Hepatocyte (in vitro differentiated cells): Measurements from ENCODE around the gene SVBP. TPM values are rescaled to one million over a fixed set of nuclear protein-coding genes. Genes with fewer than 3 reads are reported as not detected.

Experiments
- DNase-seq: peaks from one replicate; pipeline ENCODE4 v3.0.0-alpha.2; 2016; ENCODE audit warnings: low spot score
- H2AFZ ChIP-seq: fragments of 200-600 bp; sonication (generic); 2 replicates; pipeline ENCODE4 v1.6.0; 2016; ENCODE audit warnings: antibody characterized with exemption, mild to moderate bottlenecking
- H3K27ac ChIP-seq: fragments of 200-600 bp; sonication (generic); 2 replicates; pipeline ENCODE4 v1.5.1; 2016; ENCODE audit warnings: mild to moderate bottlenecking
- H3K27me3 ChIP-seq: fragments of 200-600 bp; sonication (generic); 2 replicates; pipeline ENCODE4 v1.6.1; 2016
- H3K36me3 ChIP-seq: fragments of 200-600 bp; sonication (generic); replicated peaks from 2 replicates; pipeline ENCODE4 v1.5.1; 2016; ENCODE audit warnings: low read depth; ENCODE audit not compliant: insufficient read depth
- H3K4me1 ChIP-seq: fragments of 200-600 bp; sonication (generic); 2 replicates; pipeline ENCODE4 v1.5.1; 2016; ENCODE audit warnings: mild to moderate bottlenecking, moderate library complexity; ENCODE audit not compliant: insufficient read depth
- H3K4me2 ChIP-seq: fragments of 200-600 bp; sonication (generic); 2 replicates; pipeline ENCODE4 v1.6.0; 2016
- H3K4me3 ChIP-seq: fragments of 200-600 bp; sonication (generic); 2 replicates; pipeline ENCODE4 v1.5.1; 2016; ENCODE audit warnings: mild to moderate bottlenecking
- H3K79me2 ChIP-seq: fragments of 200-600 bp; sonication (generic); 2 replicates; pipeline ENCODE4 v1.6.0; 2017; ENCODE audit warnings: mild to moderate bottlenecking
- H3K9me2 ChIP-seq: fragments of 200-600 bp; sonication (generic); replicated peaks from 2 replicates; pipeline ENCODE4 v1.6.0; 2017; ENCODE audit warnings: mild to moderate bottlenecking; ENCODE audit not compliant: insufficient read depth
- H3K9me3 ChIP-seq: fragments of 200-600 bp; sonication (generic); 2 replicates; pipeline ENCODE4 v1.5.1; 2016; ENCODE audit warnings: low read depth, mild to moderate bottlenecking
- H4K20me1 ChIP-seq: fragments of 200-600 bp; sonication (generic); 2 replicates; pipeline ENCODE4 v1.6.0; 2016; ENCODE audit warnings: mild to moderate bottlenecking; ENCODE audit not compliant: insufficient read depth, poor library complexity, severe bottlenecking
- CTCF ChIP-seq: fragments of 200-600 bp; sonication (generic); IDR thresholded peaks from 2 replicates; pipeline ENCODE4 v1.5.1; 2016; ENCODE audit warnings: antibody characterized with exemption, mild to moderate bottlenecking; ENCODE audit not compliant: poor library complexity
- EZH2 ChIP-seq: fragments of 200-600 bp; sonication (generic); IDR thresholded peaks from 2 replicates; pipeline ENCODE4 v1.6.1; 2016; ENCODE audit warnings: antibody characterized with exemption, mild to moderate bottlenecking, borderline replicate concordance
- EZH2phosphoT487 ChIP-seq: fragments of 200-600 bp; sonication (generic); IDR thresholded peaks from one replicate; pipeline ENCODE4 v1.6.1; 2018; ENCODE audit warnings: antibody characterized with exemption, mild to moderate bottlenecking, low read depth, moderate library complexity; ENCODE audit not compliant: unreplicated experiment, severe bottlenecking
- WGBS: methylation state at CpG from one replicate; pipeline ENCODE4 v1.1.6; 2016; ENCODE audit warnings: low lambda C conversion rate; ENCODE audit errors: missing lambda C conversion rate; 5-methylcytosine and 5-hydroxymethylcytosine counted together
- polyA plus RNA-seq: library from polyadenylated mRNA; unstranded; fragments of >200 nt; fragmentation: Nextera tagmentation; extraction: Ambion mirVana; gene quantifications from 2 replicates; pipeline ENCODE4 v1.2.1, GENCODE V29; 2016
- total RNA-seq: library from RNA; depleted of rRNA; stranded (reverse); fragments of >200 nt; gene quantifications from 2 replicates; pipeline ENCODE4 v1.2.3, GENCODE V29; 2014

SVBP gene
- total and polyA plus RNA-seq, 2 experiments from 2014 or later, result 49.6 to 56.8 TPM

GRCh38 chr1:42844592-42845140 is 27.5 kb upstream of the SVBP start:
- WGBS, result 95% methylated on average over 4 of the region's 4 CpGs
- Histone ChIP-seq H3K27me3 (no peaks in the 10 kb centered on the region), H2AFZ (no peak overlapping the region), H3K27ac (no peak overlapping the region), H4K20me1 (no peaks in the 10 kb centered on the region), H3K9me2 (no peaks in the 10 kb centered on the region), H3K79me2 (peaks cover 15% of the 10 kb centered on the region), H3K4me3 (no peak overlapping the region), H3K4me2 (no peak overlapping the region), H3K9me3 (no peaks in the 10 kb centered on the region), H3K36me3 (no peaks in the 10 kb centered on the region), H3K4me1 (peaks cover 4% of the 10 kb centered on the region)
- DNase-seq, result no peak
- TF ChIP-seq EZH2, result no peak
- no peak for TF ChIP-seq EZH2phosphoT487
- no peak for TF ChIP-seq CTCF

GRCh38 chr1:42841440-42842147 is 24.4 kb upstream of the SVBP start:
- DNase-seq, result no peak
- no peaks in the 10 kb centered on the region for H3K27me3 ChIP-seq
- no peaks in the 10 kb centered on the region for H3K9me3 ChIP-seq
- no peak for TF ChIP-seq CTCF
- no peak for TF ChIP-seq EZH2
- TF ChIP-seq EZH2phosphoT487, result no peak
- H3K9me2 ChIP-seq, result no peaks in the 10 kb centered on the region
- 98% methylated on average over 2 of the region's 2 CpGs for WGBS
- H3K79me2 ChIP-seq, result peaks cover under 1% of the 10 kb centered on the region
- no peaks in the 10 kb centered on the region for H4K20me1 ChIP-seq
- no peak overlapping the region for H2AFZ ChIP-seq
- H3K36me3 ChIP-seq, result no peaks in the 10 kb centered on the region
- no peaks in the 10 kb centered on the region for H3K4me1 ChIP-seq
- H3K4me3 ChIP-seq, result no peak overlapping the region
- no peak overlapping the region for H3K27ac ChIP-seq
- no peak overlapping the region for H3K4me2 ChIP-seq

- H3K79me2 ChIP-seq, result no peaks in the 10 kb centered on the region
- no peaks in the 10 kb centered on the region for H3K4me1 ChIP-seq
- H3K9me3 ChIP-seq, result no peaks in the 10 kb centered on the region
- H3K4me3 ChIP-seq, result no peak overlapping the region
- H2AFZ ChIP-seq, result no peak overlapping the region
- no peak overlapping the region for H3K4me2 ChIP-seq
- TF ChIP-seq CTCF (no peak), EZH2 (no peak), EZH2phosphoT487 (no peak)
- no peaks in the 10 kb centered on the region for H3K9me2 ChIP-seq
- DNase-seq, result no peak
- H3K27ac ChIP-seq, result no peak overlapping the region
- no peaks in the 10 kb centered on the region for H4K20me1 ChIP-seq
- H3K27me3 ChIP-seq, result no peaks in the 10 kb centered on the region
- no peaks in the 10 kb centered on the region for H3K36me3 ChIP-seq
- 81% methylated on average over 3 of the region's 3 CpGs for WGBS
Measured at GRCh38 chr1:42841010-42841409, 23.8 kb upstream of the SVBP start.
